ENCODE measurements around the gene PSEN2. TPM values are rescaled to one million over a fixed set of nuclear protein-coding genes. Genes with fewer than 3 reads are reported as not detected.

PSEN2 gene
- total and polyA plus RNA-seq, 9 of the 15 experiments (the other 6 are each of a cell fraction or from before 2014, with no cell fraction given): 2.3 to 21.5 (median 13.7) TPM

GRCh38 chr1:226894826-226895225 lies 24.4 kb downstream of the PSEN2 start:
- POLR2A ChIA-PET: interaction anchor here (0.5 to 1.6 kb wide), 3 partner anchors 9 to 395 kb away, joined by 3 to 4 read pairs (median 3); no protein-coding TSS in a partner anchor
- BruUV-seq (replicated peaks): no TSS peak
- 76% methylated on average over 3 of the region's 3 CpGs for WGBS (ENCODE audit: insufficient coverage, low coverage, missing lambda C conversion rate)

GRCh38 chr1:226895644-226896043 lies 25.2 kb downstream of the PSEN2 start:
- Histone ChIP-seq H3K27ac (ENCODE audit: extremely low read depth, low read depth, low read length) (no peak overlapping the region), H3K9ac (ENCODE audit: insufficient read depth in 1 of 2, low read depth in 2 of 2, low read length in 2 of 2) (no peak overlapping the region), H3K4me3 (no peak overlapping the region), H3K36me3 (ENCODE audit: control insufficient read depth, insufficient read depth, low read length) (peaks cover 20% of the 10 kb centered on the region; the same call in 2 of the 3 replicates), H4K20me1 (replicated peaks; ENCODE audit: control insufficient read depth, insufficient read depth, low read length) (no peaks in the 10 kb centered on the region), H3K4me1 (replicated peaks in 1 of 2; ENCODE audit: control insufficient read depth in 2 of 2, insufficient read depth in 2 of 2, low read length in 2 of 2) (no peaks in the 10 kb centered on the region), H3K4me2 (ENCODE audit: insufficient read depth, low read length) (no peak overlapping the region), H3K9me3 (replicated peaks; ENCODE audit: control insufficient read depth, insufficient read depth, low read depth, low read length) (no peaks in the 10 kb centered on the region), H3K27me3 (ENCODE audit: control insufficient read depth in 2 of 2, insufficient read depth in 2 of 2, low read length in 2 of 2) (no peaks in the 10 kb centered on the region), H3K9me1 (ENCODE audit: control insufficient read depth, insufficient read depth, low read length) (no peaks in the 10 kb centered on the region), H2AFZ (ENCODE audit: low read depth, low read length) (no peak overlapping the region), H3K79me2 (ENCODE audit: control insufficient read depth, insufficient read depth, low read length) (no peaks in the 10 kb centered on the region)
- CTCF ChIA-PET (ENCODE audit: low intra/inter-chr PET ratio): no interaction called here
- WGBS (ENCODE audit: insufficient coverage, low coverage, missing lambda C conversion rate): 76% methylated on average over 11 of the region's 11 CpGs
- POLR2A ChIA-PET: interaction anchor here (0.7 kb wide), 1 partner anchor 9 kb away, joined by 3 read pairs; no protein-coding TSS in a partner anchor
- intact Hi-C loops (cut with micrococcal nuclease) (no loop called here), in situ Hi-C loops (cut with MboI) (no loop called here)
- no TSS peak for BruUV-seq (replicated peaks)
- ATAC-seq (no peak), FAIRE-seq (no peak), DNase-seq (ENCODE audit: extremely low read depth in 1 of 4, low spot score in 3 of 4) (no peak)
- TF ChIP-seq ZNF175 (CRISPR knock-in tag; IDR thresholded peaks at IDR 0.05; ENCODE audit: low read depth) (no peak), CREBBP (IDR thresholded peaks at IDR 0.05; ENCODE audit: low read depth, low read length) (no peak), IRF2 (CRISPR knock-in tag; IDR thresholded peaks at IDR 0.05) (no peak), ZBTB17 (CRISPR knock-in tag; IDR thresholded peaks at IDR 0.05) (no peak), NR0B1 (IDR thresholded peaks at IDR 0.05; ENCODE audit: partially characterized antibody) (no peak), WHSC1 (IDR thresholded peaks at IDR 0.05; ENCODE audit: low read length) (no peak), RBBP5 (IDR thresholded peaks at IDR 0.05; ENCODE audit: borderline replicate concordance, insufficient read depth, low read length, poor library complexity, severe bottlenecking) (no peak), NBN (IDR thresholded peaks at IDR 0.05; ENCODE audit: low read depth) (no peak), CBX5 (IDR thresholded peaks at IDR 0.05; ENCODE audit: borderline replicate concordance, low read depth) (no peak)

More at GRCh38 chr1:226894826-226895225, 24.4 kb downstream of the PSEN2 start:
- Histone ChIP-seq H4K20me1 (replicated peaks; ENCODE audit: control insufficient read depth, insufficient read depth, low read length) (no peaks in the 10 kb centered on the region), H3K4me2 (ENCODE audit: insufficient read depth, low read length) (no peak overlapping the region), H3K27me3 (ENCODE audit: control insufficient read depth in 2 of 2, insufficient read depth in 2 of 2, low read length in 2 of 2) (no peaks in the 10 kb centered on the region), H3K4me3 (no peak overlapping the region), H3K4me1 (replicated peaks in 1 of 2; ENCODE audit: control insufficient read depth in 2 of 2, insufficient read depth in 2 of 2, low read length in 2 of 2) (no peaks in the 10 kb centered on the region), H3K36me3 (ENCODE audit: control insufficient read depth, insufficient read depth, low read length) (peaks cover 14% of the 10 kb centered on the region; the same call in 2 of the 3 replicates), H3K9ac (ENCODE audit: insufficient read depth in 1 of 2, low read depth in 2 of 2, low read length in 2 of 2) (no peak overlapping the region), H2AFZ (ENCODE audit: low read depth, low read length) (no peak overlapping the region), H3K79me2 (ENCODE audit: control insufficient read depth, insufficient read depth, low read length) (no peaks in the 10 kb centered on the region), H3K9me3 (replicated peaks; ENCODE audit: control insufficient read depth, insufficient read depth, low read depth, low read length) (no peaks in the 10 kb centered on the region), H3K9me1 (ENCODE audit: control insufficient read depth, insufficient read depth, low read length) (no peaks in the 10 kb centered on the region), H3K27ac (ENCODE audit: extremely low read depth, low read depth, low read length) (no peak overlapping the region)
- no peak for ATAC-seq
- CTCF ChIA-PET (ENCODE audit: low intra/inter-chr PET ratio): no interaction called here
- no peak for DNase-seq (ENCODE audit: extremely low read depth in 1 of 4, low spot score in 3 of 4)
- no peak for TF ChIP-seq RFX5 (IDR thresholded peaks at IDR 0.05; ENCODE audit: low read depth, low read length)
- TF ChIP-seq STAT5A (IDR thresholded peaks at IDR 0.05; ENCODE audit: borderline replicate concordance, low read length): no peak
- TF ChIP-seq TGIF2 (CRISPR knock-in tag; IDR thresholded peaks at IDR 0.05): no peak
- no peak for TF ChIP-seq YY1 (IDR thresholded peaks at IDR 0.05; ENCODE audit: borderline replicate concordance in 1 of 3, control insufficient read depth in 1 of 3, extremely low read depth in 1 of 3, insufficient read depth in 3 of 3, insufficient read length in 1 of 3, insufficient replicate concordance in 2 of 3, low read depth in 1 of 3, low read length in 2 of 3)
- intact Hi-C loops (cut with micrococcal nuclease): no loop called here
- no peak for FAIRE-seq
- in situ Hi-C loops (cut with MboI): no loop called here
